ENCODE results near the gene PUM2. TPM values are rescaled to one million over a fixed set of nuclear protein-coding genes. Genes with fewer than 3 reads are reported as not detected.
"Not testable (repeated sequence)": the region's sequence is repeated elsewhere in the genome, so short reads cannot be mapped to it uniquely, and the experiment has no call there.

Gene PUM2
- total RNA-seq, 1 donor from 2014 or later: 22.4 TPM

- Histone ChIP-seq H3K27ac (no peak overlapping the region), H3K27me3 (no peaks in the 10 kb centered on the region), H3K4me1 (peaks cover 0 to 3% of the 10 kb centered on the region in 2 donors), H3K4me3 (no peak overlapping the region), H3K9me3 (no peaks in the 10 kb centered on the region), H3K36me3 (peaks cover 25 to 28% of the 10 kb centered on the region in 2 donors)
- intact Hi-C loops (cut with DNase I): no loop called here
- DNase-seq (ENCODE audit: low spot score in 2 of 2): no peak
- no peak for TF ChIP-seq CTCF (IDR thresholded peaks at IDR 0.05)
Measured at GRCh38 chr2:20281876-20282275, 68.8 kb downstream of the PUM2 start.

DNA sequence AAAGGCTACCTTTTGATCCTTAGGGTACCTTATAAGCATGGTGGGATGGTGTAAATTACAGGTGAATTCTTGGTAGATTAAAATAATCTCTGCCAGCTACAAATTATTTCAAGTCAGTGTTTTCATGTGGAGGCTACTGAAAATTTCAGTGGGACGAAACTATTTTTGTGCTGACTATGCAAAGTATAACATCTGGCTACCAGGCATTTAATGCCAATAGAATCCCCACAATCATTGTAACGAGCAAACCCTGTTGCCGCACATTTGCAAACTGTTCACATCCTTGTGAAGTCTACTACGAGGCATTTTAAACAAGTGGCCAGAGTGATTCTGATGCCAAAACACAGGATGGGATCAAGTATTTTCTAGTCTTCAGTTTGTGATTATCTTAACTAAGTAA is 77.6 kb downstream of the PUM2 start:
- DNase-seq (ENCODE audit: low spot score in 2 of 2): no peak

DNA sequence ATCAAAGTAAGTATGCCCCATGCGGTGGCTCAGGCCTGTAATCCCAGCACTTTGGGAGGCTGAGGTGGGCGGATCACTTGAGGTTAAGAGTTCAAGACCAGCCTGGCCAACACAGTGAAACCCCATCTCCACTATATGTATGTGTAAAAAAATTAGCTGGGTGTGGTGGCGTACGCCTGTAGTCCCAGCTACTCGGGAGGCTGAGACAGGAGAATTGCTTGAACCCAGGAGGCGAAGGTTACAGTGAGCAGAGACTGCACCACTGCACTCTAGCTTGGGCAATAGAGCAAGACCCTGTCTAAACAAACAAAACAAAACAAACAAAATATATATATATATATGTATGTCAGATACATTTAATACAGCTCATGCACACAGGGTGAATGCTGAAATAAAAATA is 82.3 kb downstream of the PUM2 start:
- H3K9me3 ChIP-seq; H3K27ac ChIP-seq; H3K4me3 ChIP-seq; intact Hi-C loops (cut with DNase I); H3K27me3 ChIP-seq; H3K4me1 ChIP-seq; DNase-seq (ENCODE audit: low spot score in 2 of 2): not testable (repeated sequence)
- H3K36me3 ChIP-seq: peaks cover 0 to 10% of the 10 kb centered on the region in 2 donors

More for the DNA sequence above, 77.6 kb downstream of the PUM2 start:
- no peaks in the 10 kb centered on the region for H3K27me3 ChIP-seq
- TF ChIP-seq CTCF (IDR thresholded peaks at IDR 0.05): no peak
- H3K36me3 ChIP-seq: no peaks in the 10 kb centered on the region
- H3K4me3 ChIP-seq: no peak overlapping the region
- intact Hi-C loops (cut with DNase I): no loop called here
- no peak overlapping the region for H3K27ac ChIP-seq
- no peaks in the 10 kb centered on the region for H3K9me3 ChIP-seq
- H3K4me1 ChIP-seq: peaks cover 0 to 3% of the 10 kb centered on the region in 2 donors

- Histone ChIP-seq H3K27me3 (no peaks in the 10 kb centered on the region), H3K4me3 (no peak overlapping the region), H3K36me3 (peaks cover 0 to 14% of the 10 kb centered on the region in 2 donors), H3K27ac (no peak overlapping the region), H3K4me1 (no peaks in the 10 kb centered on the region), H3K9me3 (no peaks in the 10 kb centered on the region)
- no peak for DNase-seq (ENCODE audit: low spot score in 2 of 2)
- TF ChIP-seq CTCF (IDR thresholded peaks at IDR 0.05): no peak
- intact Hi-C loops (cut with DNase I): no loop called here
Measured at GRCh38 chr2:20267529-20267928, 83.1 kb downstream of the PUM2 start.

DNA sequence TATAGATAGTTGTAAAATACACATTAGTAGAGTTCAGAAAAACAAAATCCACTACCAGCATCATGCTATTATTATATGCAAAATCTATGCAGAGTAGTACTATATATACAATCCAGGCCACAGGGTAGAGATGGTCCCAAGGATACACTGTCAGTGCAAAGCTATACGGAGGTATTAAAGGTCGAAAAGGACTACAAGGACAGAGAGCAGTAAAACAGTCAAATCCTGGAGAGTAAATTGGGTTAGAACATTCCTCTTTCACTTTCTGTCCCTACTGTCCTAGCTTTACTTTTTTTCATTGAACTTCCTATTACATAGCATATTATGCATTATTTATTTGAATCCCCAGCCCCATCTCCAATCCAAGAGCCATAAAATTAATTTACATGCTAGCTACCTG is 86.0 kb downstream of the PUM2 start:
- H3K4me3 ChIP-seq: no peak overlapping the region
- no peaks in the 10 kb centered on the region for H3K27me3 ChIP-seq
- H3K4me1 ChIP-seq: no peaks in the 10 kb centered on the region
- H3K27ac ChIP-seq: no peak overlapping the region
- no peak for DNase-seq (ENCODE audit: low spot score in 2 of 2)
- H3K9me3 ChIP-seq: no peaks in the 10 kb centered on the region
- H3K36me3 ChIP-seq: peaks cover 3 to 42% of the 10 kb centered on the region in 2 donors
- TF ChIP-seq CTCF (IDR thresholded peaks at IDR 0.05): no peak
- intact Hi-C loops (cut with DNase I): no loop called here

DNA sequence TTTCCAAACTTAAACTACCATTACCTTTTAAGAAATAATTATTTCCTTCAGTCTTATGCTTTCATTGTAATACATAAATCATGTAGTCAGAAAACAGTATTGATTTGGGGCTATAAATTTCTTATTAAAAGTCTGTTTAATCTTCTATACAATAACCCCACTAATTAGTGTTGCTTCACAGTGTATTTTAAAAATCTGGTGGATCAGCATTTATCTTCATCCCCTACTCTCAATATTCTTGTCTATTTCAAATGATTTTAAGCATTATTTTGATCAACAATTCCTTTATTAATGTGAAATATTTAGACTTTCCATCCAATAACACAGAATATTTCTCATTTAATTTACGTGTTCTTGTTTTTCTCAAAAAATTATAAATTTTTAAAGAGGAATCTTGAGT is 93.2 kb downstream of the PUM2 start:
- Histone ChIP-seq H3K4me3 (no peak overlapping the region), H3K4me1 (no peaks in the 10 kb centered on the region), H3K36me3 (peaks cover 40 to 77% of the 10 kb centered on the region in 2 donors), H3K27ac (no peak overlapping the region), H3K27me3 (no peaks in the 10 kb centered on the region), H3K9me3 (no peaks in the 10 kb centered on the region)
- intact Hi-C loops (cut with DNase I): no loop called here
- no peak for TF ChIP-seq CTCF (IDR thresholded peaks at IDR 0.05)
- no peak for DNase-seq (ENCODE audit: low spot score in 2 of 2)
